Astrocyte (in vitro differentiated cells and primary cell): Measurements from ENCODE around the gene ZNF234.
"Not testable (repeated sequence)": the region's sequence is repeated elsewhere in the genome, so short reads cannot be mapped to it uniquely, and the experiment has no call there.

Source experiments
- CTCF ChIP-seq: IDR thresholded peaks from 2 replicates; pipeline ENCODE4 v1.5.1; 2011; ENCODE audit warnings: low read depth, mild to moderate bottlenecking, inconsistent platforms, low read length, moderate library complexity; ENCODE audit not compliant: insufficient read depth
- EZH2 ChIP-seq: IDR thresholded peaks from 2 replicates; pipeline ENCODE4 v1.6.1; 2012; ENCODE audit warnings: mild to moderate bottlenecking, low read length, inconsistent platforms; ENCODE audit not compliant: insufficient read depth

- not testable (repeated sequence) for TF ChIP-seq CTCF, EZH2
These were observed 20.2 kb upstream of the ZNF234 start for GRCh38 chr19:44121162-44121561.
